ENCODE results near the gene RBCK1. TPM values are rescaled to one million over a fixed set of nuclear protein-coding genes. Genes with fewer than 3 reads are reported as not detected.

The RBCK1 gene
- total RNA-seq, 1 donor from 2014 or later = 97.6 TPM

- peak within 1 kb of the TSS; percentile 93 for H3K27ac Mint-ChIP-seq (ENCODE audit: unreplicated experiment)
Observed at GRCh38 chr20:462199-462991, 54.3 kb downstream of the RBCK1 start, which contains the start of gene TBC1D20. Gene TBC1D20, minus strand, starts transcription at chr20:462533. Its CDS starts 128 bp downstream, at chr20:462405.

GRCh38 chr20:467755-468154, 59.7 kb downstream of the RBCK1 start:
- Mint-ChIP-seq H3K27ac (ENCODE audit: unreplicated experiment) (no peak overlapping the region), H3K9me3 (ENCODE audit: unreplicated experiment) (peaks cover 11% of the 10 kb centered on the region), H3K4me1 (ENCODE audit: low read depth, unreplicated experiment) (peaks cover 3% of the 10 kb centered on the region), H3K36me3 (ENCODE audit: unreplicated experiment) (peaks cover 36% of the 10 kb centered on the region), H3K27me3 (ENCODE audit: unreplicated experiment) (peaks cover 8% of the 10 kb centered on the region), H3K4me3 (ENCODE audit: unreplicated experiment) (no peak overlapping the region)
- TF ChIP-seq, protein P1, sequence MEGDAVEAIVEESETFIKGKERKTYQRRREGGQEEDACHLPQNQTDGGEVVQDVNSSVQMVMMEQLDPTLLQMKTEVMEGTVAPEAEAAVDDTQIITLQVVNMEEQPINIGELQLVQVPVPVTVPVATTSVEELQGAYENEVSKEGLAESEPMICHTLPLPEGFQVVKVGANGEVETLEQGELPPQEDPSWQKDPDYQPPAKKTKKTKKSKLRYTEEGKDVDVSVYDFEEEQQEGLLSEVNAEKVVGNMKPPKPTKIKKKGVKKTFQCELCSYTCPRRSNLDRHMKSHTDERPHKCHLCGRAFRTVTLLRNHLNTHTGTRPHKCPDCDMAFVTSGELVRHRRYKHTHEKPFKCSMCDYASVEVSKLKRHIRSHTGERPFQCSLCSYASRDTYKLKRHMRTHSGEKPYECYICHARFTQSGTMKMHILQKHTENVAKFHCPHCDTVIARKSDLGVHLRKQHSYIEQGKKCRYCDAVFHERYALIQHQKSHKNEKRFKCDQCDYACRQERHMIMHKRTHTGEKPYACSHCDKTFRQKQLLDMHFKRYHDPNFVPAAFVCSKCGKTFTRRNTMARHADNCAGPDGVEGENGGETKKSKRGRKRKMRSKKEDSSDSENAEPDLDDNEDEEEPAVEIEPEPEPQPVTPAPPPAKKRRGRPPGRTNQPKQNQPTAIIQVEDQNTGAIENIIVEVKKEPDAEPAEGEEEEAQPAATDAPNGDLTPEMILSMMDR (IDR thresholded peaks at IDR 0.05; ENCODE audit: partially characterized antibody, unreplicated experiment) = no peak
- no peak for DNase-seq

More at GRCh38 chr20:462199-462991, 54.3 kb downstream of the RBCK1 start, which contains the start of gene TBC1D20:
- DNase-seq = peak; percentile 86
- peaks cover 11% of the 10 kb centered on the region for H3K27me3 Mint-ChIP-seq (ENCODE audit: unreplicated experiment)
- TF ChIP-seq, protein P1 (IDR thresholded peaks at IDR 0.05; ENCODE audit: partially characterized antibody, unreplicated experiment) = no peak
- H3K4me1 Mint-ChIP-seq (ENCODE audit: low read depth, unreplicated experiment) = peaks cover 22% of the 10 kb centered on the region
- H3K4me3 Mint-ChIP-seq (ENCODE audit: unreplicated experiment) = peak within 1 kb of the TSS; percentile 96
- H3K36me3 Mint-ChIP-seq (ENCODE audit: unreplicated experiment) = peaks cover 3% of the 10 kb centered on the region
- H3K9me3 Mint-ChIP-seq (ENCODE audit: unreplicated experiment) = peaks cover 8% of the 10 kb centered on the region

- H3K36me3 Mint-ChIP-seq (ENCODE audit: unreplicated experiment) = peaks cover 52% of the 10 kb centered on the region
Observed at GRCh38 chr20:469746-470490, 61.8 kb downstream of the RBCK1 start.

DNA sequence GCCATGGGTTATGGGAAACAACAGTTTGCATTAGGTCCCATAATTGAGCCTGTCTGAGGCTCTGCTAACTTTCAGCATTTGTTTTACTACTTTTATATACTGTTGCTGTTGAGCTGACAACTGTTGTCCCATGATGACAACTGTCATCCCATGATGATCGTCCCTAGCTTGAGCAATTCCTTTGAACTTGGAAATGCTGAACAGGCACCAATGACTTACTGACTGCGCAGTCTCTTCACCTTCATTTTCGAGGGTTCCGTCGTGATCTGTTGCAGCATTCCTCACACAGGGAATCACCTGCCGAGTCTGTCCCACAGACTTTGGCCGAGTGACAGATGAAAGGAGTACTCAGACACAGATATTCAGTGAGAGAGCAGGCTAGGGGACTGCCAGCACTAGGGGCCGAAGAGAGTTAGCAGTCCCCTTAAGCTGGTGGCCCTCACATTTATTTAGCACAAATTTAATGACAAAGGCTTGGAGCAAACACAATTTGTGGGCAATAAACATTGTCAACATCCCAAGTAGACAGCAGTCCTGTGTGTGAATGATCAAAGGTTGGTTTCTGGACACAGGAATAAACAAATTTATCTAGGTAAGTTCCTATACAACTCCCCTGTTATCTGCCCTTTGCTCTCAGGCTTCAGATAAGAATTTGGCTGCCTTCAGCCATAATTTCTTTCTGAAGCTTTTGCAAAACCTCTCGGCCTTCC, 64.2 kb downstream of the RBCK1 start:
- Mint-ChIP-seq H3K4me3 (ENCODE audit: unreplicated experiment) (no peak overlapping the region), H3K27ac (ENCODE audit: unreplicated experiment) (no peak overlapping the region), H3K4me1 (ENCODE audit: low read depth, unreplicated experiment) (no peaks in the 10 kb centered on the region), H3K9me3 (ENCODE audit: unreplicated experiment) (peaks cover 18% of the 10 kb centered on the region), H3K27me3 (ENCODE audit: unreplicated experiment) (peaks cover 5% of the 10 kb centered on the region), H3K36me3 (ENCODE audit: unreplicated experiment) (peaks cover 50% of the 10 kb centered on the region)
- DNase-seq = no peak
- TF ChIP-seq, protein P1 (IDR thresholded peaks at IDR 0.05; ENCODE audit: partially characterized antibody, unreplicated experiment) = no peak

More at GRCh38 chr20:469746-470490, 61.8 kb downstream of the RBCK1 start:
- no peak overlapping the region for H3K27ac Mint-ChIP-seq (ENCODE audit: unreplicated experiment)
- H3K9me3 Mint-ChIP-seq (ENCODE audit: unreplicated experiment) = peaks cover 20% of the 10 kb centered on the region
- DNase-seq = no peak
- H3K4me1 Mint-ChIP-seq (ENCODE audit: low read depth, unreplicated experiment) = no peaks in the 10 kb centered on the region
- H3K27me3 Mint-ChIP-seq (ENCODE audit: unreplicated experiment) = peaks cover 6% of the 10 kb centered on the region
- TF ChIP-seq, protein P1 (IDR thresholded peaks at IDR 0.05; ENCODE audit: partially characterized antibody, unreplicated experiment) = no peak
- no peak overlapping the region for H3K4me3 Mint-ChIP-seq (ENCODE audit: unreplicated experiment)

All from glutamatergic neuron (in vitro differentiated cells).